HepG2 (cell line): Measurements from ENCODE around the gene EVA1A. TPM values are rescaled to one million over a fixed set of nuclear protein-coding genes. Genes with fewer than 3 reads are reported as not detected.

ENCODE experiments used
- AGO1 ChIP-seq: fragments of 200-400 bp; formaldehyde crosslinking; IDR thresholded peaks from 2 replicates; pipeline ENCODE4 v1.6.1; 2017; ENCODE audit warnings: mild to moderate bottlenecking, low read depth, low read length, moderate library complexity; ENCODE audit not compliant: poor library complexity, severe bottlenecking
- CREM ChIP-seq, 2 experiments: sonication (generic) in 1 of 2; formaldehyde crosslinking in 1 of 2; IDR thresholded peaks; 2 replicates each; pipeline versions ENCODE4 v1.4.0 to v1.6.1; 2016 to 2020; ENCODE audit warnings: antibody characterized with exemption in 1 of 2, mild to moderate bottlenecking in 1 of 2, missing genetic modification reagents in 1 of 2
- ISX ChIP-seq: sonication (generic); formaldehyde crosslinking; conservative IDR thresholded peaks from 2 replicates; pipeline ENCODE4 v1.5.0; 2020; ENCODE audit warnings: missing genetic modification reagents
- KLF12 ChIP-seq: sonication (generic); formaldehyde crosslinking; IDR thresholded peaks from 2 replicates; pipeline ENCODE4 v1.4.0; 2020; ENCODE audit warnings: missing genetic modification reagents, borderline replicate concordance
- NFATC3 ChIP-seq: sonication (generic); formaldehyde crosslinking; IDR thresholded peaks from 2 replicates; pipeline ENCODE4 v1.5.1; 2020; ENCODE audit warnings: mild to moderate bottlenecking, missing genetic modification reagents
- ONECUT2 ChIP-seq: sonication (generic); formaldehyde crosslinking; IDR thresholded peaks from 2 replicates; pipeline ENCODE4 v1.4.0; 2020; ENCODE audit warnings: missing genetic modification reagents
- SIX4 ChIP-seq: sonication (generic); formaldehyde crosslinking; IDR thresholded peaks from 2 replicates; pipeline ENCODE4 v1.4.0; 2020; ENCODE audit warnings: missing genetic modification reagents
- SNAI1 ChIP-seq: sonication (generic); formaldehyde crosslinking; IDR thresholded peaks from 2 replicates; pipeline ENCODE4 v1.5.0; 2020; ENCODE audit warnings: mild to moderate bottlenecking, missing genetic modification reagents, borderline replicate concordance
- YEATS4 ChIP-seq: sonication (generic); formaldehyde crosslinking; IDR thresholded peaks from 2 replicates; pipeline ENCODE4 v1.4.0; 2020; ENCODE audit warnings: missing genetic modification reagents, borderline replicate concordance
- ZMYM3 ChIP-seq: sonication (generic); formaldehyde crosslinking; IDR thresholded peaks from 2 replicates; pipeline ENCODE4 v1.5.1; 2020; ENCODE audit warnings: mild to moderate bottlenecking, missing genetic modification reagents
- ZNF343 ChIP-seq: sonication (generic); formaldehyde crosslinking; IDR thresholded peaks from 2 replicates; pipeline ENCODE4 v1.4.0; 2020; ENCODE audit warnings: mild to moderate bottlenecking, missing genetic modification reagents
- ZNF550 ChIP-seq: sonication (generic); formaldehyde crosslinking; IDR thresholded peaks from 2 replicates; pipeline ENCODE4 v1.4.0; 2020; ENCODE audit warnings: mild to moderate bottlenecking, missing genetic modification reagents, borderline replicate concordance
- ZNF569 ChIP-seq: sonication (generic); formaldehyde crosslinking; IDR thresholded peaks from 2 replicates; pipeline ENCODE4 v1.5.0; 2020; ENCODE audit warnings: mild to moderate bottlenecking, missing genetic modification reagents, moderate library complexity, borderline replicate concordance
- ZNF598 ChIP-seq: sonication (generic); formaldehyde crosslinking; IDR thresholded peaks from 2 replicates; pipeline ENCODE4 v1.5.1; 2020; ENCODE audit warnings: mild to moderate bottlenecking, missing genetic modification reagents, borderline replicate concordance
- ZNF720 ChIP-seq: sonication (generic); formaldehyde crosslinking; IDR thresholded peaks from 2 replicates; pipeline ENCODE4 v1.4.0; 2020; ENCODE audit warnings: missing genetic modification reagents
- polyA plus RNA-seq, 8 experiments: library from polyadenylated mRNA; depleted of rRNA in 3 of 8; stranded (reverse) in 7 of 8; unstranded in 1 of 8; fragments of >200 nt; fragmentation: Illumina TruSeq in 4 of 8; extraction: Trizol in 4 of 8; gene quantifications; 2 replicates each; pipeline versions ENCODE4 v1.2.1 to v1.2.3, GENCODE V29; 2011 to 2016; ENCODE audit warnings: low read depth in 4 of 8, missing spikeins in 1 of 8, mixed read lengths in 1 of 8; ENCODE audit not compliant: insufficient read depth in 1 of 8
- total RNA-seq, 5 experiments: library from RNA; depleted of rRNA; stranded (reverse); fragments of >200 nt; fragmentation: Illumina TruSeq; extraction: Trizol; gene quantifications; 2 replicates each; pipeline ENCODE4 v1.2.3, GENCODE V29; 2016; ENCODE audit warnings: low read depth in 1 of 5
- TF ChIP-seq, protein P1 (sequence below): sonication (generic); formaldehyde crosslinking; IDR thresholded peaks from 2 replicates; pipeline ENCODE4 v1.5.1; 2020; ENCODE audit warnings: missing genetic modification reagents, mild to moderate bottlenecking, borderline replicate concordance
- TF ChIP-seq, protein P2 (sequence below): sonication (generic); formaldehyde crosslinking; IDR thresholded peaks from 2 replicates; pipeline ENCODE4 v1.4.0; 2020; ENCODE audit warnings: missing genetic modification reagents, borderline replicate concordance
- TF ChIP-seq, protein P3 (sequence below): sonication (generic); formaldehyde crosslinking; IDR thresholded peaks from 2 replicates; pipeline ENCODE4 v1.4.0; 2020; ENCODE audit warnings: missing genetic modification reagents, borderline replicate concordance
- TF ChIP-seq, protein P4 (sequence below): sonication (generic); formaldehyde crosslinking; IDR thresholded peaks from 2 replicates; pipeline ENCODE4 v1.5.0; 2020; ENCODE audit warnings: mild to moderate bottlenecking, missing genetic modification reagents

EVA1A gene
- total and polyA plus RNA-seq, 2 of the 13 experiments (the other 11 are each of a cell fraction or from before 2014, with no cell fraction given), result 57.5 to 57.8 TPM

DNA sequence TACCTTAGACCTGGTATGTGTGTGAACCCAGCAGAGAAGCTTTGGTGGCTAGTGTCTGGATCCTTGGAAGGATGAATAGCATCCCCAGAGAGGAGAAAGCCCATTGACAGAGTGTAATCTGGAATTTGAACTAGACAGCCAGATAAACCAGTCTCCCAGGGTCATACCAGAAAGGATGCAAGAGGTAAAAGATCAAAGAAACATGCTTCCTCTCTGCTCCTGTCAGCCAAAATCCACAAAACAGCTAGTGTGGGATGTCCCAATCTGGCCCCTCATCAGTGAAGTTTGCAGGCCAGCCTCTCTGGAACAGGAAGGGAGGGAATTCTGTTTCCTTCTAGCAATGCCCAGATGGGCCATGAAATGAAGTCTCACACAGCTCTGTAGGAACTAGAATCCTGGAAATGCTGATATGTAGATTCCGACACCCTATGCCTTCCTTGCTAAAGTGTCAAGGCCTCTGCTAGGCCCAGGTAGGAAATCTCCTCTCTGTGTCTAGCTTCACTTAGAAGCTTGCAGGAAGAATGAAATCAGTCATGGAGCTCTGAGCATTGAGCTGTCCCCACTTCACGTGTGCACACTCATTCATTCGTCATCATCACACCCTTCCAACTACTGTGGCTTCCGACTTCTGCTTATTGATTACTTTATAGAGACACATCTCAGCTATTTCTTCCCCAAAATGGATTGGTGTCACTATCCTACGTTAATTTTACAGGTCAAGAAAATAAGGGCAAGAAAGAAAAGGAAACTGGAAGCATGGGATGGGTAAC is 38.0 kb downstream of the EVA1A start (continued):
- TF ChIP-seq, protein P1, sequence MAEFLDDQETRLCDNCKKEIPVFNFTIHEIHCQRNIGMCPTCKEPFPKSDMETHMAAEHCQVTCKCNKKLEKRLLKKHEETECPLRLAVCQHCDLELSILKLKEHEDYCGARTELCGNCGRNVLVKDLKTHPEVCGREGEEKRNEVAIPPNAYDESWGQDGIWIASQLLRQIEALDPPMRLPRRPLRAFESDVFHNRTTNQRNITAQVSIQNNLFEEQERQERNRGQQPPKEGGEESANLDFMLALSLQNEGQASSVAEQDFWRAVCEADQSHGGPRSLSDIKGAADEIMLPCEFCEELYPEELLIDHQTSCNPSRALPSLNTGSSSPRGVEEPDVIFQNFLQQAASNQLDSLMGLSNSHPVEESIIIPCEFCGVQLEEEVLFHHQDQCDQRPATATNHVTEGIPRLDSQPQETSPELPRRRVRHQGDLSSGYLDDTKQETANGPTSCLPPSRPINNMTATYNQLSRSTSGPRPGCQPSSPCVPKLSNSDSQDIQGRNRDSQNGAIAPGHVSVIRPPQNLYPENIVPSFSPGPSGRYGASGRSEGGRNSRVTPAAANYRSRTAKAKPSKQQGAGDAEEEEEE (CRISPR knock-in tag), result peak; percentile 45; the same call in 1 of the 2 replicates
- TF ChIP-seq ZNF569 (no peak), YEATS4 (CRISPR knock-in tag) (peak; percentile 62; the same call in 1 of the 2 replicates), SIX4 (CRISPR knock-in tag) (peak; percentile 68; the same call in 1 of the 2 replicates), ZNF720 (CRISPR knock-in tag) (no peak), ZNF598 (CRISPR knock-in tag) (peak; percentile 74; the same call in 1 of the 2 replicates), ISX (0 out of 2 replicates have a peak, but pooled peaks have one; percentile 24), SNAI1 (CRISPR knock-in tag) (peak; percentile 68; the same call in 1 of the 2 replicates), AGO1 (no peak), ZNF343 (peak; percentile 91; the same call in 1 of the 2 replicates), CREM (IDR thresholded peaks at IDR 0.05) (peak; percentile 96), CREM (CRISPR knock-in tag; IDR thresholded peaks at IDR 0.05) (no peak), ONECUT2 (CRISPR knock-in tag) (peak; percentile 67), KLF12 (CRISPR knock-in tag) (no peak), ZNF550 (CRISPR knock-in tag) (peak; percentile 90; the same call in 1 of the 2 replicates), ZMYM3 (CRISPR knock-in tag) (peak; percentile 64; the same call in 1 of the 2 replicates), NFATC3 (peak; percentile 91; the same call in 1 of the 2 replicates)
- TF ChIP-seq, protein P2, sequence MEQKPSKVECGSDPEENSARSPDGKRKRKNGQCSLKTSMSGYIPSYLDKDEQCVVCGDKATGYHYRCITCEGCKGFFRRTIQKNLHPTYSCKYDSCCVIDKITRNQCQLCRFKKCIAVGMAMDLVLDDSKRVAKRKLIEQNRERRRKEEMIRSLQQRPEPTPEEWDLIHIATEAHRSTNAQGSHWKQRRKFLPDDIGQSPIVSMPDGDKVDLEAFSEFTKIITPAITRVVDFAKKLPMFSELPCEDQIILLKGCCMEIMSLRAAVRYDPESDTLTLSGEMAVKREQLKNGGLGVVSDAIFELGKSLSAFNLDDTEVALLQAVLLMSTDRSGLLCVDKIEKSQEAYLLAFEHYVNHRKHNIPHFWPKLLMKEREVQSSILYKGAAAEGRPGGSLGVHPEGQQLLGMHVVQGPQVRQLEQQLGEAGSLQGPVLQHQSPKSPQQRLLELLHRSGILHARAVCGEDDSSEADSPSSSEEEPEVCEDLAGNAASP, result peak; percentile 98
- TF ChIP-seq, protein P3, sequence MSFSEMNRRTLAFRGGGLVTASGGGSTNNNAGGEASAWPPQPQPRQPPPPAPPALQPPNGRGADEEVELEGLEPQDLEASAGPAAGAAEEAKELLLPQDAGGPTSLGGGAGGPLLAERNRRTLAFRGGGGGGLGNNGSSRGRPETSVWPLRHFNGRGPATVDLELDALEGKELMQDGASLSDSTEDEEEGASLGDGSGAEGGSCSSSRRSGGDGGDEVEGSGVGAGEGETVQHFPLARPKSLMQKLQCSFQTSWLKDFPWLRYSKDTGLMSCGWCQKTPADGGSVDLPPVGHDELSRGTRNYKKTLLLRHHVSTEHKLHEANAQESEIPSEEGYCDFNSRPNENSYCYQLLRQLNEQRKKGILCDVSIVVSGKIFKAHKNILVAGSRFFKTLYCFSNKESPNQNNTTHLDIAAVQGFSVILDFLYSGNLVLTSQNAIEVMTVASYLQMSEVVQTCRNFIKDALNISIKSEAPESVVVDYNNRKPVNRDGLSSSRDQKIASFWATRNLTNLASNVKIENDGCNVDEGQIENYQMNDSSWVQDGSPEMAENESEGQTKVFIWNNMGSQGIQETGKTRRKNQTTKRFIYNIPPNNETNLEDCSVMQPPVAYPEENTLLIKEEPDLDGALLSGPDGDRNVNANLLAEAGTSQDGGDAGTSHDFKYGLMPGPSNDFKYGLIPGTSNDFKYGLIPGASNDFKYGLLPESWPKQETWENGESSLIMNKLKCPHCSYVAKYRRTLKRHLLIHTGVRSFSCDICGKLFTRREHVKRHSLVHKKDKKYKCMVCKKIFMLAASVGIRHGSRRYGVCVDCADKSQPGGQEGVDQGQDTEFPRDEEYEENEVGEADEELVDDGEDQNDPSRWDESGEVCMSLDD, result no peak; the same call in 1 of the 2 replicates
- TF ChIP-seq, protein P4, sequence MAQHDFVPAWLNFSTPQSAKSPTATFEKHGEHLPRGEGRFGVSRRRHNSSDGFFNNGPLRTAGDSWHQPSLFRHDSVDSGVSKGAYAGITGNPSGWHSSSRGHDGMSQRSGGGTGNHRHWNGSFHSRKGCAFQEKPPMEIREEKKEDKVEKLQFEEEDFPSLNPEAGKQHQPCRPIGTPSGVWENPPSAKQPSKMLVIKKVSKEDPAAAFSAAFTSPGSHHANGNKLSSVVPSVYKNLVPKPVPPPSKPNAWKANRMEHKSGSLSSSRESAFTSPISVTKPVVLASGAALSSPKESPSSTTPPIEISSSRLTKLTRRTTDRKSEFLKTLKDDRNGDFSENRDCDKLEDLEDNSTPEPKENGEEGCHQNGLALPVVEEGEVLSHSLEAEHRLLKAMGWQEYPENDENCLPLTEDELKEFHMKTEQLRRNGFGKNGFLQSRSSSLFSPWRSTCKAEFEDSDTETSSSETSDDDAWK (CRISPR knock-in tag), result no peak
